A673 (cell line): ENCODE results near the gene ARHGAP26.

Source experiments
- EZH2 ChIP-seq: fragments of 200-600 bp; sonication (generic); IDR thresholded peaks from 2 replicates; pipeline ENCODE4 v1.6.1; 2017; ENCODE audit warnings: borderline replicate concordance, low read depth, mild to moderate bottlenecking, mixed read lengths, antibody characterized with exemption, low read length; ENCODE audit not compliant: poor library complexity, severe bottlenecking
- TF ChIP-seq, protein P1 (sequence below): fragments of 300-800, 200-600 bp; sonication (generic); conservative IDR thresholded peaks from 2 replicates; pipeline ENCODE4 v1.5.1; 2017; ENCODE audit warnings: low read depth, mild to moderate bottlenecking, antibody characterized with exemption, low read length, moderate library complexity, mixed read lengths

DNA sequence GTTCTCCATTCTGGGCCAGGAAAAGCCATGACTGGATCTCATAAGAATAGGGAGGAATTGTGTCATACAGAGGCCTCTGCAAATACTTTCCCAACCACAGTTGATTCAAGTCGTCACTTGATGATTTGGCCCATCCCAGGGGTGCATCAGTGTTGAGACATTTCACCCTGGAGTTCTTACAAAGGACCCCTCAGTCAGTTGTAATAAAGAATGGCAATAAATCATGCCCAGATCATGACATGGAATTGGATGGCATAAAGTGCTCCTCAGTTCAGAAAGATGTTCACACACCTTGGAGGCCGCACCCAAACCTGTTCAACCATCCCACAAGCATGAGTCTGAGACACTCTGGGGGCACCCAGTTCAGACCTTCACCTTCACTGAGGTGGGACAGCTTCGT is 465.2 kb downstream of the ARHGAP26 start:
- TF ChIP-seq, protein P1, sequence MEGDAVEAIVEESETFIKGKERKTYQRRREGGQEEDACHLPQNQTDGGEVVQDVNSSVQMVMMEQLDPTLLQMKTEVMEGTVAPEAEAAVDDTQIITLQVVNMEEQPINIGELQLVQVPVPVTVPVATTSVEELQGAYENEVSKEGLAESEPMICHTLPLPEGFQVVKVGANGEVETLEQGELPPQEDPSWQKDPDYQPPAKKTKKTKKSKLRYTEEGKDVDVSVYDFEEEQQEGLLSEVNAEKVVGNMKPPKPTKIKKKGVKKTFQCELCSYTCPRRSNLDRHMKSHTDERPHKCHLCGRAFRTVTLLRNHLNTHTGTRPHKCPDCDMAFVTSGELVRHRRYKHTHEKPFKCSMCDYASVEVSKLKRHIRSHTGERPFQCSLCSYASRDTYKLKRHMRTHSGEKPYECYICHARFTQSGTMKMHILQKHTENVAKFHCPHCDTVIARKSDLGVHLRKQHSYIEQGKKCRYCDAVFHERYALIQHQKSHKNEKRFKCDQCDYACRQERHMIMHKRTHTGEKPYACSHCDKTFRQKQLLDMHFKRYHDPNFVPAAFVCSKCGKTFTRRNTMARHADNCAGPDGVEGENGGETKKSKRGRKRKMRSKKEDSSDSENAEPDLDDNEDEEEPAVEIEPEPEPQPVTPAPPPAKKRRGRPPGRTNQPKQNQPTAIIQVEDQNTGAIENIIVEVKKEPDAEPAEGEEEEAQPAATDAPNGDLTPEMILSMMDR = no peak
- no peak for TF ChIP-seq EZH2
